K562 (cell line): ENCODE measurements around the gene TOGARAM2. TPM values are rescaled to one million over a fixed set of nuclear protein-coding genes. Genes with fewer than 3 reads are reported as not detected.

Experiments used
- ATAC-seq: fragments of 200-7000 bp; cut with Tn5 transposase; 3 replicates; pipeline ENCODE4 v1.9.1; 2020; ENCODE audit warnings: moderate library complexity
- BruUV-seq: library from RNA; stranded (reverse); fragments of 400-500 nt; replicated peaks from 2 replicates; lab custom pipeline; 2021; lab: Mats Ljungman, UMichigan
- CTCF ChIA-PET: fragments of 300-600 bp; formaldehyde crosslinking; extraction: SDS; loops from one replicate; lab custom pipeline; 2021; ENCODE audit warnings: low intra/inter-chr PET ratio; lab: Yijun Ruan, JAX
- POLR2A ChIA-PET: fragments of 300-600, 350-650 bp; sonication (Branson Sonifier 250); formaldehyde crosslinking; extraction: SDS; loops from one replicate; lab custom pipeline; 2021; ENCODE audit warnings: antibody characterized with exemption, inconsistent platforms; lab: Yijun Ruan, JAX
- DNase-seq, 4 experiments: peaks; one replicate each; pipeline versions ENCODE4 v3.0.0 to v3.0.0-alpha.2; 2011 to 2018; ENCODE audit warnings: low spot score in 3 of 4, mixed read lengths in 3 of 4; ENCODE audit errors: extremely low read depth in 1 of 4
- FAIRE-seq: peaks from 2 replicates; lab custom pipeline; 2011; peaks lifted over from hg19 to GRCh38; lab: Jason Lieb, UNC
- H2AFZ ChIP-seq: 2 replicates; pipeline ENCODE4 v1.6.0; 2011; ENCODE audit warnings: low read depth, low read length, control low read depth, inconsistent platforms
- H3K27ac ChIP-seq: fragments of 200-600 bp; 3 replicates; pipeline ENCODE4 v1.8.0; 2011; ENCODE audit warnings: low read depth, mild to moderate bottlenecking, control low read depth, inconsistent platforms, low read length, moderate library complexity, mixed read lengths; ENCODE audit errors: extremely low read depth
- H3K27me3 ChIP-seq, 2 experiments: fragments of 300-600 bp in 1 of 2; 2 replicates in 1 of 2; 3 replicates in 1 of 2; pipeline versions ENCODE4 v1.6.0 to v1.8.0; 2011; ENCODE audit warnings: inconsistent platforms in 2 of 2, low read length in 2 of 2, mild to moderate bottlenecking in 1 of 2, mixed read lengths in 1 of 2, moderate library complexity in 1 of 2; ENCODE audit not compliant: control insufficient read depth in 2 of 2, insufficient read depth in 2 of 2
- H3K36me3 ChIP-seq: fragments of 300-600 bp; 3 replicates; pipeline ENCODE4 v1.8.0; 2011; ENCODE audit warnings: mild to moderate bottlenecking, low read length, inconsistent platforms; ENCODE audit not compliant: control insufficient read depth, insufficient read depth
- H3K4me1 ChIP-seq, 2 experiments: fragments of 200-600 bp in 1 of 2; replicated peaks in 1 of 2; 2 replicates in 1 of 2; 3 replicates in 1 of 2; pipeline versions ENCODE4 v1.5.1 to v1.8.0; 2011; ENCODE audit warnings: inconsistent platforms in 2 of 2, low read length in 2 of 2, mild to moderate bottlenecking in 1 of 2, mixed read lengths in 1 of 2, moderate library complexity in 1 of 2; ENCODE audit not compliant: control insufficient read depth in 2 of 2, insufficient read depth in 2 of 2
- H3K4me2 ChIP-seq: 2 replicates; pipeline ENCODE4 v1.6.1; 2011; ENCODE audit warnings: low read length, control low read depth, inconsistent platforms, mixed read lengths; ENCODE audit not compliant: insufficient read depth
- H3K4me3 ChIP-seq: fragments of 200-600 bp; sonication (generic), shearing (Covaris generic); 2 replicates; pipeline ENCODE4 v1.5.1; 2016; ENCODE audit warnings: control low read depth, inconsistent platforms
- H3K79me2 ChIP-seq: fragments of 200-600 bp; 3 replicates; pipeline ENCODE4 v1.8.0; 2011; ENCODE audit warnings: low read length, inconsistent platforms; ENCODE audit not compliant: control insufficient read depth, insufficient read depth
- H3K9ac ChIP-seq, 2 experiments: 2 replicates each; pipeline versions ENCODE4 v1.6.0 to v1.6.1; 2011; ENCODE audit warnings: low read depth in 2 of 2, low read length in 2 of 2, control low read depth in 1 of 2, inconsistent platforms in 1 of 2, mild to moderate bottlenecking in 1 of 2, mixed read lengths in 1 of 2; ENCODE audit not compliant: insufficient read depth in 1 of 2
- H3K9me1 ChIP-seq: one replicate; pipeline ENCODE4 v1.6.0; 2011; ENCODE audit warnings: inconsistent platforms, mild to moderate bottlenecking, low read length, moderate library complexity; ENCODE audit not compliant: control insufficient read depth, insufficient read depth
- H3K9me3 ChIP-seq: replicated peaks from 2 replicates; pipeline ENCODE4 v1.5.1; 2011; ENCODE audit warnings: low read depth, low read length, inconsistent platforms; ENCODE audit not compliant: control insufficient read depth, insufficient read depth
- H4K20me1 ChIP-seq: replicated peaks from 2 replicates; pipeline ENCODE4 v1.6.1; 2011; ENCODE audit warnings: low read length, inconsistent platforms, mixed read lengths; ENCODE audit not compliant: control insufficient read depth, insufficient read depth
- ADNP ChIP-seq: fragments of 200-800 bp; sonication (Bioruptor generic); IDR thresholded peaks from 2 replicates; pipeline ENCODE4 v1.6.1; 2016; ENCODE audit warnings: missing genetic modification characterization, missing compliant biosample characterization
- ZNF57 ChIP-seq: fragments of 450-650 bp; formaldehyde crosslinking; IDR thresholded peaks from 2 replicates; pipeline ENCODE4 v1.4.0; 2020; ENCODE audit warnings: mild to moderate bottlenecking, moderate library complexity
- WGBS: fragments of 100-300 bp; shearing (Covaris generic); methylation state at CpG from one replicate; pipeline ENCODE4 v1.1.6; 2016; ENCODE audit warnings: low coverage, mixed read lengths; ENCODE audit not compliant: insufficient coverage; ENCODE audit errors: missing lambda C conversion rate; 5-methylcytosine and 5-hydroxymethylcytosine counted together
- in situ Hi-C: fragments of 300-500 bp; cut with MboI; formaldehyde crosslinking; loops from 4 replicates; pipeline ENCODE4 v1.15.0; 2018; ENCODE audit warnings: inconsistent platforms, mixed read lengths
- intact Hi-C: fragments of 100-400 bp; cut with micrococcal nuclease; formaldehyde crosslinking; loops from 2 replicates; pipeline ENCODE4 v1.14.2; 2022
- polyA plus RNA-seq, 8 experiments: library from polyadenylated mRNA; depleted of rRNA in 4 of 8; stranded (reverse) in 5 of 8; unstranded in 3 of 8; fragments of >200 nt; fragmentation: Nextera tagmentation in 2 of 8; fragmentation: Illumina TruSeq in 1 of 8; extraction: Ambion mirVana in 2 of 8; extraction: Trizol in 1 of 8; gene quantifications; 2 replicates each; pipeline versions ENCODE4 v1.2.1 to v1.2.3, GENCODE V29; 2011 to 2014; ENCODE audit warnings: inconsistent platforms in 1 of 8, missing spikeins in 1 of 8
- total RNA-seq, 7 experiments: library from RNA; depleted of rRNA in 6 of 7; stranded (reverse); fragments of >200 nt in 6 of 7; fragmentation: Illumina TruSeq in 2 of 7; extraction: Trizol in 2 of 7; gene quantifications; 2 replicates each; pipeline versions ENCODE4 v1.2.1 to v1.2.3, GENCODE V29; 2011 to 2021; ENCODE audit warnings: low replicate concordance in 1 of 7
- TF ChIP-seq, protein P1 (sequence below): fragments of 200-600 bp; sonication (generic); IDR thresholded peaks from one replicate; pipeline ENCODE4 v1.6.1; 2012; ENCODE audit warnings: mild to moderate bottlenecking, low read depth, low read length, inconsistent platforms

TOGARAM2 gene
- total and polyA plus RNA-seq, 9 of the 15 experiments (the other 6 are each of a cell fraction or from before 2014, with no cell fraction given): not detected

DNA sequence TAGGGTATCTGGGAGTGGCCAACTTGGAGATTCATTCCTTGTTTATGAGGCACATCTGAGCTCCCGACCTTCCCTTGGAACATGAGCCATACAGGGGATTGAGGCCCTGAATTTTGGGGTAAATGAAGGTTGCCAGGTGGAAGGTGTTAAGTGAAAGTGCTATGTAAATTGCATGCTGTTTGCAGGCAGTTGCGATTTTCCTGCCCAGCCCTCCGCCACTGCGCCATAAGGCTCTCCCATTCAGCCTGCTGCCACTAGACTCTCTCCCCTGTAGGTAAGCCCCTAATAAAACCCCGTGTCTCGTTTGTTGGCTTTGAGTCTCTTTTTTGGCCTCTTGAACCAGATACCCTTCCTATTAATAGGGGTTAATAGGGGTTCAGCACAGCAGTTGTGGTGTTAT, 59.5 kb downstream of the TOGARAM2 start:
- Histone ChIP-seq H3K27me3 (peaks cover 15 to 28% of the 10 kb centered on the region in 2 experiments; a peak in 4 of 5 replicates), H3K36me3 (no peaks in the 10 kb centered on the region), H3K27ac (no peak overlapping the region), H3K4me3 (no peak overlapping the region), H4K20me1 (no peaks in the 10 kb centered on the region), H3K9ac (no peak overlapping the region), H3K4me2 (no peak overlapping the region), H3K4me1 (no peaks in the 10 kb centered on the region; a peak in 1 of 5 replicates), H2AFZ (no peak overlapping the region), H3K9me1 (no peaks in the 10 kb centered on the region), H3K79me2 (no peaks in the 10 kb centered on the region), H3K9me3 (no peaks in the 10 kb centered on the region)
- under 1% methylated on average over 6 of the region's 6 CpGs for WGBS
- intact Hi-C loops (no loop called here), in situ Hi-C loops (no loop called here)
- CTCF ChIA-PET: no interaction called here
- ATAC-seq (no peak), DNase-seq (no peak), FAIRE-seq (no peak)
- BruUV-seq: no TSS peak
- TF ChIP-seq, protein P1, sequence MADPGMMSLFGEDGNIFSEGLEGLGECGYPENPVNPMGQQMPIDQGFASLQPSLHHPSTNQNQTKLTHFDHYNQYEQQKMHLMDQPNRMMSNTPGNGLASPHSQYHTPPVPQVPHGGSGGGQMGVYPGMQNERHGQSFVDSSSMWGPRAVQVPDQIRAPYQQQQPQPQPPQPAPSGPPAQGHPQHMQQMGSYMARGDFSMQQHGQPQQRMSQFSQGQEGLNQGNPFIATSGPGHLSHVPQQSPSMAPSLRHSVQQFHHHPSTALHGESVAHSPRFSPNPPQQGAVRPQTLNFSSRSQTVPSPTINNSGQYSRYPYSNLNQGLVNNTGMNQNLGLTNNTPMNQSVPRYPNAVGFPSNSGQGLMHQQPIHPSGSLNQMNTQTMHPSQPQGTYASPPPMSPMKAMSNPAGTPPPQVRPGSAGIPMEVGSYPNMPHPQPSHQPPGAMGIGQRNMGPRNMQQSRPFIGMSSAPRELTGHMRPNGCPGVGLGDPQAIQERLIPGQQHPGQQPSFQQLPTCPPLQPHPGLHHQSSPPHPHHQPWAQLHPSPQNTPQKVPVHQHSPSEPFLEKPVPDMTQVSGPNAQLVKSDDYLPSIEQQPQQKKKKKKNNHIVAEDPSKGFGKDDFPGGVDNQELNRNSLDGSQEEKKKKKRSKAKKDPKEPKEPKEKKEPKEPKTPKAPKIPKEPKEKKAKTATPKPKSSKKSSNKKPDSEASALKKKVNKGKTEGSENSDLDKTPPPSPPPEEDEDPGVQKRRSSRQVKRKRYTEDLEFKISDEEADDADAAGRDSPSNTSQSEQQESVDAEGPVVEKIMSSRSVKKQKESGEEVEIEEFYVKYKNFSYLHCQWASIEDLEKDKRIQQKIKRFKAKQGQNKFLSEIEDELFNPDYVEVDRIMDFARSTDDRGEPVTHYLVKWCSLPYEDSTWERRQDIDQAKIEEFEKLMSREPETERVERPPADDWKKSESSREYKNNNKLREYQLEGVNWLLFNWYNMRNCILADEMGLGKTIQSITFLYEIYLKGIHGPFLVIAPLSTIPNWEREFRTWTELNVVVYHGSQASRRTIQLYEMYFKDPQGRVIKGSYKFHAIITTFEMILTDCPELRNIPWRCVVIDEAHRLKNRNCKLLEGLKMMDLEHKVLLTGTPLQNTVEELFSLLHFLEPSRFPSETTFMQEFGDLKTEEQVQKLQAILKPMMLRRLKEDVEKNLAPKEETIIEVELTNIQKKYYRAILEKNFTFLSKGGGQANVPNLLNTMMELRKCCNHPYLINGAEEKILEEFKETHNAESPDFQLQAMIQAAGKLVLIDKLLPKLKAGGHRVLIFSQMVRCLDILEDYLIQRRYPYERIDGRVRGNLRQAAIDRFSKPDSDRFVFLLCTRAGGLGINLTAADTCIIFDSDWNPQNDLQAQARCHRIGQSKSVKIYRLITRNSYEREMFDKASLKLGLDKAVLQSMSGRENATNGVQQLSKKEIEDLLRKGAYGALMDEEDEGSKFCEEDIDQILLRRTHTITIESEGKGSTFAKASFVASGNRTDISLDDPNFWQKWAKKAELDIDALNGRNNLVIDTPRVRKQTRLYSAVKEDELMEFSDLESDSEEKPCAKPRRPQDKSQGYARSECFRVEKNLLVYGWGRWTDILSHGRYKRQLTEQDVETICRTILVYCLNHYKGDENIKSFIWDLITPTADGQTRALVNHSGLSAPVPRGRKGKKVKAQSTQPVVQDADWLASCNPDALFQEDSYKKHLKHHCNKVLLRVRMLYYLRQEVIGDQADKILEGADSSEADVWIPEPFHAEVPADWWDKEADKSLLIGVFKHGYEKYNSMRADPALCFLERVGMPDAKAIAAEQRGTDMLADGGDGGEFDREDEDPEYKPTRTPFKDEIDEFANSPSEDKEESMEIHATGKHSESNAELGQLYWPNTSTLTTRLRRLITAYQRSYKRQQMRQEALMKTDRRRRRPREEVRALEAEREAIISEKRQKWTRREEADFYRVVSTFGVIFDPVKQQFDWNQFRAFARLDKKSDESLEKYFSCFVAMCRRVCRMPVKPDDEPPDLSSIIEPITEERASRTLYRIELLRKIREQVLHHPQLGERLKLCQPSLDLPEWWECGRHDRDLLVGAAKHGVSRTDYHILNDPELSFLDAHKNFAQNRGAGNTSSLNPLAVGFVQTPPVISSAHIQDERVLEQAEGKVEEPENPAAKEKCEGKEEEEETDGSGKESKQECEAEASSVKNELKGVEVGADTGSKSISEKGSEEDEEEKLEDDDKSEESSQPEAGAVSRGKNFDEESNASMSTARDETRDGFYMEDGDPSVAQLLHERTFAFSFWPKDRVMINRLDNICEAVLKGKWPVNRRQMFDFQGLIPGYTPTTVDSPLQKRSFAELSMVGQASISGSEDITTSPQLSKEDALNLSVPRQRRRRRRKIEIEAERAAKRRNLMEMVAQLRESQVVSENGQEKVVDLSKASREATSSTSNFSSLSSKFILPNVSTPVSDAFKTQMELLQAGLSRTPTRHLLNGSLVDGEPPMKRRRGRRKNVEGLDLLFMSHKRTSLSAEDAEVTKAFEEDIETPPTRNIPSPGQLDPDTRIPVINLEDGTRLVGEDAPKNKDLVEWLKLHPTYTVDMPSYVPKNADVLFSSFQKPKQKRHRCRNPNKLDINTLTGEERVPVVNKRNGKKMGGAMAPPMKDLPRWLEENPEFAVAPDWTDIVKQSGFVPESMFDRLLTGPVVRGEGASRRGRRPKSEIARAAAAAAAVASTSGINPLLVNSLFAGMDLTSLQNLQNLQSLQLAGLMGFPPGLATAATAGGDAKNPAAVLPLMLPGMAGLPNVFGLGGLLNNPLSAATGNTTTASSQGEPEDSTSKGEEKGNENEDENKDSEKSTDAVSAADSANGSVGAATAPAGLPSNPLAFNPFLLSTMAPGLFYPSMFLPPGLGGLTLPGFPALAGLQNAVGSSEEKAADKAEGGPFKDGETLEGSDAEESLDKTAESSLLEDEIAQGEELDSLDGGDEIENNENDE: no peak
- TF ChIP-seq ZNF57 (CRISPR knock-in tag): no peak
- no peak for TF ChIP-seq ADNP (tag)
- POLR2A ChIA-PET: no interaction called here
